Neural cell (in vitro differentiated cells): ENCODE measurements around the gene ABCB8.

Source experiments
- CTCF ChIP-seq: fragments of 450-650 bp; IDR thresholded peaks from 2 replicates; pipeline ENCODE4 v1.5.1; 2014; ENCODE audit warnings: antibody characterized with exemption, mild to moderate bottlenecking, moderate library complexity; ENCODE audit not compliant: poor library complexity, severe bottlenecking
- MXI1 ChIP-seq: fragments of 450-650 bp; conservative IDR thresholded peaks from 2 replicates; pipeline ENCODE4 v1.6.1; 2014; ENCODE audit warnings: antibody characterized with exemption, mild to moderate bottlenecking; ENCODE audit not compliant: poor library complexity, severe bottlenecking
- SMC3 ChIP-seq: fragments of 450-650 bp; conservative IDR thresholded peaks from 2 replicates; pipeline ENCODE4 v1.6.1; 2014; ENCODE audit warnings: antibody characterized with exemption, mild to moderate bottlenecking, moderate library complexity; ENCODE audit not compliant: poor library complexity

- no peak for TF ChIP-seq CTCF
- no peak for TF ChIP-seq SMC3
- TF ChIP-seq MXI1 = no peak
Measured at GRCh38 chr7:150997817-150998216, 30.4 kb upstream of the ABCB8 start.
